Measurements from ENCODE around the gene ASPDH. TPM values are rescaled to one million over a fixed set of nuclear protein-coding genes. Genes with fewer than 3 reads are reported as not detected.

The ASPDH gene
- total RNA-seq, 1 donor from 2014 or later, result not detected

DNA sequence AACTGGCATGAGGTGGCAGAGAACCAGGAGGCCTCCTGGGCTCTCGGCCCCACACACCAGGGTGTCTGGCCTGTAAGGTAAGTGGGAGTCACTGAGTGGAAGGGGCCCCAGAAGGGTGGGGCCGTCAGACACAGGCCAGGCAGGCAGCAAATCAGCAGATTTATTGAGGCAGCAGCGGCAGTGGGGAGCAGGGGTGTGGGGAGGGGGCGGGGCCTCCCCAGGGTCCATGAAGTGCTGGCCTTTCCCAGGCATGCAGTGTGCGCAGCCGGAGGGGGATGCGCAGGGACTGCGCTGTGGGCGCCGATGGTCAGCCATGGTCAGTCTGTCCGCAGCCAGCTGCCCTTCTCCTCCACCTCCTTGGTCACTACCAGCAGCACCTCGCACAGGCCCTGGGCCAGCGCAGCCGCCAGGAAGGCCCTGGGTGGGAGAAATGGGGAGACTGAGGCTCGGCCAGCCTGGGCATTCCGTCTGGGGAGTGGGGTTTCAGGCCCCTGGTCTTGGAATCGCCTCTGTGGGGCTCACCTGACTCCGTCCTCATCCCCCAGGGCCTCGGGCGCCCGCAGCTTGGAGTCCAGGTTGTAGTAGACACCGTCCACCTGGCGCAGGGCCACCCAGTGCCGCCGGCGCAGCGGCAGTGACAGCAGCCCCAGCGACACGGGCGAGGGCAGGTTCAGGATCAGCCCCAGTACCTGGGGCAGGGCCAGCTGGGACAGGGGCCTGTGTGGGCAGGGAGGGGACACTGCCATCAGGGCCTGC lies 7.7 kb downstream of the ASPDH start:
- DNase-seq (ENCODE audit: extremely low spot score, unreplicated experiment), result no peak
- Mint-ChIP-seq H3K4me3 (ENCODE audit: unreplicated experiment) (no peak overlapping the region), H3K36me3 (ENCODE audit: unreplicated experiment) (peaks cover 3% of the 10 kb centered on the region), H3K27me3 (ENCODE audit: unreplicated experiment) (peaks cover under 1% of the 10 kb centered on the region), H3K9me3 (ENCODE audit: unreplicated experiment) (no peaks in the 10 kb centered on the region), H3K27ac (ENCODE audit: unreplicated experiment) (no peak overlapping the region), H3K4me1 (ENCODE audit: unreplicated experiment) (peaks cover 15% of the 10 kb centered on the region)
- TF ChIP-seq, protein P1, sequence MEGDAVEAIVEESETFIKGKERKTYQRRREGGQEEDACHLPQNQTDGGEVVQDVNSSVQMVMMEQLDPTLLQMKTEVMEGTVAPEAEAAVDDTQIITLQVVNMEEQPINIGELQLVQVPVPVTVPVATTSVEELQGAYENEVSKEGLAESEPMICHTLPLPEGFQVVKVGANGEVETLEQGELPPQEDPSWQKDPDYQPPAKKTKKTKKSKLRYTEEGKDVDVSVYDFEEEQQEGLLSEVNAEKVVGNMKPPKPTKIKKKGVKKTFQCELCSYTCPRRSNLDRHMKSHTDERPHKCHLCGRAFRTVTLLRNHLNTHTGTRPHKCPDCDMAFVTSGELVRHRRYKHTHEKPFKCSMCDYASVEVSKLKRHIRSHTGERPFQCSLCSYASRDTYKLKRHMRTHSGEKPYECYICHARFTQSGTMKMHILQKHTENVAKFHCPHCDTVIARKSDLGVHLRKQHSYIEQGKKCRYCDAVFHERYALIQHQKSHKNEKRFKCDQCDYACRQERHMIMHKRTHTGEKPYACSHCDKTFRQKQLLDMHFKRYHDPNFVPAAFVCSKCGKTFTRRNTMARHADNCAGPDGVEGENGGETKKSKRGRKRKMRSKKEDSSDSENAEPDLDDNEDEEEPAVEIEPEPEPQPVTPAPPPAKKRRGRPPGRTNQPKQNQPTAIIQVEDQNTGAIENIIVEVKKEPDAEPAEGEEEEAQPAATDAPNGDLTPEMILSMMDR (IDR thresholded peaks at IDR 0.05), result no peak

DNA sequence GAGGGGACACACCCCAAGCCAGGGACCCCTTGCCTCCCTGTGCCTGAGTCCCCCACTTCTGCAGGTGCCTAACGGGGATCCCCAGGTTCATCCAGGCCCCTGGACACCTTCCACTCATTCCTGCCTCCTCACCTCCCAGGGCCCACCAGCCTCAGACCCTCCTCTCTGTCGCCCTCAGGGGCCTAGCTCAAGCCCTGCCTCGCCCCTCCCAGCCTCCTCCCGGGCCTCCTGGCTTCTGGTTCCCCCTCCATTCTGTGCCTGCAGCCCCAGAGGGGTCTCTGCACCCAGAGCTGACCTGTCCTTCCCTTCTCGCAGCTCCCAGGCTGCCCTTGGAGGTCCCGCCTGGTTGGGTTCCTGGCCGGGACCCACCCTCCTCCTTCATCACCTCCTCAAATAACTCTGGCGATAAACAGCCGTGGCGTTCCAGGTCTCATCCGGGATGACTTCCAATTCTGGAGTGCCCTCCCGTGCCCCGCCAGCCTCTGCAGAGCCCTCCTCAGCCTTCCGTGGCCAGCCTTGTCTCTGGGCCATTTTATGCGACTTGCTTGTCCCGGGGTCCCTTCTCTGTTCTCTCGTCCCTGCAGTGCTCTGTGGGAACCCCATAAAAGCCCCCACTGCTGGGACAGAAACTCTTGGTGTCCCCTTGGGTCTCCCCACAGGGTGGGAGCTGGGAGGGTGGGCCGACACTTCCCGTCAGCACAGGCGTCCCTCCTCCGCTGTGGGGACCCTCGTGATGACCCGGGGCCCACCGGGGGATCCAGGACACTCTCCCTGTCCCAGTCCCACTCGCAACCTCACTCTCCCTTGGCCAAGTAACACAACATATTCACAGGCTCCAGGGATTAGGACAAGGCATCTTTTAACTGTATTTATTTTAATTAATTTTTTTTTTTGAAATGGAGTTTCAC lies 11.9 kb downstream of the ASPDH start:
- Mint-ChIP-seq H3K27ac (ENCODE audit: unreplicated experiment) (no peak overlapping the region), H3K36me3 (ENCODE audit: unreplicated experiment) (peaks cover 3% of the 10 kb centered on the region), H3K4me3 (ENCODE audit: unreplicated experiment) (no peak overlapping the region), H3K27me3 (ENCODE audit: unreplicated experiment) (peaks cover 3% of the 10 kb centered on the region), H3K9me3 (ENCODE audit: unreplicated experiment) (no peaks in the 10 kb centered on the region), H3K4me1 (ENCODE audit: unreplicated experiment) (no peaks in the 10 kb centered on the region)
- TF ChIP-seq, protein P1 (IDR thresholded peaks at IDR 0.05), result no peak
- no peak for DNase-seq (ENCODE audit: extremely low spot score, unreplicated experiment)

DNA sequence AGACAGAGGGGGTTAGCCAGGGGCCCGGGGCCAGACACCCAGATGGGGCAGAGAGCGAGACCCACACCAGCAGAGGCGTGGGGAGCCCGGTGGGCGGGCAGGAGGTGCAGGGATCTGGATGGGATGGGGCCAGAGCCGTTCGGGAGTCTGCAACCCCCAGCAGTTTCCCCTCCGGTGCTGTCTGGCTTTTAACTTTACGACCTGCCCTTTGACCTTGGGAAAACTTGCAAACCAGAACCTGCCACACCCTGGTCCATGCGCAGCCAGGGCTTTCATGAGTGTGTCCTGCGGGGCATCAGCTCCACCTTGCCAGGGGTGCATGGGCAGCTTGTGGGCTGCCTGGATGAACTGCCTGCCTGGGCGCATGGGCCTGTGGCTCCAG lies 12.5 kb downstream of the ASPDH start:
- Mint-ChIP-seq H3K36me3 (ENCODE audit: unreplicated experiment) (peaks cover 3% of the 10 kb centered on the region), H3K27ac (ENCODE audit: unreplicated experiment) (no peak overlapping the region), H3K27me3 (ENCODE audit: unreplicated experiment) (peaks cover 6% of the 10 kb centered on the region), H3K9me3 (ENCODE audit: unreplicated experiment) (no peaks in the 10 kb centered on the region), H3K4me1 (ENCODE audit: unreplicated experiment) (no peaks in the 10 kb centered on the region), H3K4me3 (ENCODE audit: unreplicated experiment) (no peak overlapping the region)
- no peak for DNase-seq (ENCODE audit: extremely low spot score, unreplicated experiment)
- TF ChIP-seq, protein P1 (IDR thresholded peaks at IDR 0.05), result no peak

DNA sequence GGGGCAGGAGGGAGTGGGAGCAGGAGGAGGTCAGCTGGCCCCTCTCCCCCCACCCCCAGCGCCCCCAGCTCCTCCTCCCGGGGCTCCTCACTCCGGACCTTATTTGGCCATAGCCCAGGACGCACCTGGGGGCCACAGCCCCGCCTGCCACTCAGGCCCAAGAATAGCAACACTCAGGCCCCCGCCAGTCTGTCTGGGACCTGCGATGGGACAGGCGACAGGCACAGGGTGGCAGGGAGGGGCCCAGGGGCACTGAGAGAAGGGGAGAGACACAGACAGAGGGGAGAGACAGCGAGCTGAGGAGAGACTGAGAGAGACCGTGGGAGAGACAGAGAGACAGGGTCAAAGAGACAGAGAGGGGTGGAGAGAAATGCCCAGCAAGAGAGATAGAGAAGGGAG lies 13.0 kb downstream of the ASPDH start:
- TF ChIP-seq, protein P1 (IDR thresholded peaks at IDR 0.05), result no peak
- no peak for DNase-seq (ENCODE audit: extremely low spot score, unreplicated experiment)
- H3K27ac Mint-ChIP-seq (ENCODE audit: unreplicated experiment), result no peak overlapping the region
- H3K4me3 Mint-ChIP-seq (ENCODE audit: unreplicated experiment), result no peak overlapping the region
- H3K36me3 Mint-ChIP-seq (ENCODE audit: unreplicated experiment), result peaks cover 3% of the 10 kb centered on the region
- H3K9me3 Mint-ChIP-seq (ENCODE audit: unreplicated experiment), result no peaks in the 10 kb centered on the region
- peaks cover 8% of the 10 kb centered on the region for H3K27me3 Mint-ChIP-seq (ENCODE audit: unreplicated experiment)
- no peaks in the 10 kb centered on the region for H3K4me1 Mint-ChIP-seq (ENCODE audit: unreplicated experiment)

Data from osteocyte (in vitro differentiated cells).